ENCODE data around the gene FDXACB1.
"Not testable (repeated sequence)": the region's sequence is repeated elsewhere in the genome, so short reads cannot be mapped to it uniquely, and the experiment has no call there.

Gene FDXACB1

GRCh38 chr11:111908639-111909305 is 29.8 kb upstream of the FDXACB1 start:
- DNase-seq = no peak

GRCh38 chr11:111906680-111907079 is 27.7 kb upstream of the FDXACB1 start:
- DNase-seq = no peak

- no peak for DNase-seq
Measured at GRCh38 chr11:111905411-111905810, 26.4 kb upstream of the FDXACB1 start.

GRCh38 chr11:111886844-111887243 is 7.9 kb upstream of the FDXACB1 start:
- DNase-seq = no peak

GRCh38 chr11:111886032-111886431 is 7.1 kb upstream of the FDXACB1 start:
- no peak for DNase-seq

- not testable (repeated sequence) for DNase-seq
Measured at GRCh38 chr11:111885053-111885452, 6.1 kb upstream of the FDXACB1 start.

- no peak for DNase-seq
Measured at GRCh38 chr11:111882202-111882601, 3.2 kb upstream of the FDXACB1 start.

- no peak for DNase-seq
Measured at GRCh38 chr11:111879637-111879960, 634 bp upstream of the FDXACB1 start.

- no peak for DNase-seq
Measured at GRCh38 chr11:111878385-111878848, 548 bp downstream of the FDXACB1 start.

GRCh38 chr11:111871693-111872161 is 7.2 kb downstream of the FDXACB1 start:
- no peak for DNase-seq

GRCh38 chr11:111870886-111871692 is 7.9 kb downstream of the FDXACB1 start, which contains the start of gene ALG9:
Gene ALG9, minus strand, starts transcription at chr11:111871581. Its CDS starts 99 bp downstream, at chr11:111871482.
- peak; percentile 93 for DNase-seq

- no peak for DNase-seq
Measured at GRCh38 chr11:111870522-111870885, 8.5 kb downstream of the FDXACB1 start.

- no peak for DNase-seq
Measured at GRCh38 chr11:111870113-111870512, 8.9 kb downstream of the FDXACB1 start.

- DNase-seq = no peak
Measured at GRCh38 chr11:111860257-111860656, 18.7 kb downstream of the FDXACB1 start.

- no peak for DNase-seq
Measured at GRCh38 chr11:111855506-111855905, 23.5 kb downstream of the FDXACB1 start.

- DNase-seq = no peak
Measured at GRCh38 chr11:111852103-111852502, 26.9 kb downstream of the FDXACB1 start.

GRCh38 chr11:111851636-111852035 is 27.3 kb downstream of the FDXACB1 start:
- DNase-seq = no peak

GRCh38 chr11:111851067-111851466 is 27.9 kb downstream of the FDXACB1 start:
- no peak for DNase-seq

- DNase-seq = no peak
Measured at GRCh38 chr11:111849631-111850030, 29.3 kb downstream of the FDXACB1 start.

GRCh38 chr11:111846636-111847035 is 32.3 kb downstream of the FDXACB1 start:
- DNase-seq = no peak

- no peak for DNase-seq
Measured at GRCh38 chr11:111846063-111846462, 32.9 kb downstream of the FDXACB1 start.

- no peak for DNase-seq
Measured at GRCh38 chr11:111845276-111846028, 33.5 kb downstream of the FDXACB1 start.

- no peak for DNase-seq
Measured at GRCh38 chr11:111843661-111844060, 35.3 kb downstream of the FDXACB1 start.

Measured in CD4-positive, alpha-beta T cell treated with Interleukin-4 for 4 hours (primary cell).